ENCODE results near the gene DPM3. TPM values are rescaled to one million over a fixed set of nuclear protein-coding genes. Genes with fewer than 3 reads are reported as not detected.

Gene DPM3
- total and polyA plus RNA-seq, 9 of the 15 experiments (the other 6 are each of a cell fraction or from before 2014, with no cell fraction given) = 3.7 to 120 (median 36.4) TPM

DNA sequence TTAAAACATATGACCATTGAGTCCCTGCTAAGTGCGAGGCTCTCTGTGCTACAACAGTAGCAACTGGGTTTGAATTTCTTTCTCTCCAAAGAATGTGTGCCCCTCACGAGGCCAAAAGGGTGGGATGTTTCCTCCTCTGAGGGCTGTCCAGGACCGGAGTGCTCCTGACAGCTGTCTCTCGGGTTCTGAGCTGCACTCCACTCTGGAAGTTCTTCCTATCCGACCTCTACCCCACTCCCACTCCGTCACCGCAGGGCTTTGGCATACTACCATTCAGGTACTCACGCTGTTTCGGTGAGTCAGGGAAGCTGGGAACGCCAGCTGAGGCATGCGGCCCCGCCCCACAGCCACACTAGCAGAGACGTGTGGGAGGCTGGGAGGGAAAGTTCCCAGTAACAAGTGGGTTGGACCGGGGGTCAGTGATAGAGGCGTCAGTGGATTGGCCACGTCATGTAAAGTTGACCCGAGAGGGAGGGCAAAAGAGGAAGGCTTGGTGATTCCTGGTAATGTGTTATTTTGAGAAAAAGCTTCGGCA is 5.4 kb downstream of the DPM3 start (continued):
- TF ChIP-seq SIX5 (IDR thresholded peaks at IDR 0.05; ENCODE audit: borderline replicate concordance in 1 of 2, insufficient read depth in 1 of 2, low read depth in 1 of 2, low read length in 2 of 2) = no peak
- TF ChIP-seq PHF21A (IDR thresholded peaks at IDR 0.05; ENCODE audit: borderline replicate concordance, low read depth) = no peak
- peak; percentile 66; the same call in 1 of the 2 replicates for TF ChIP-seq NBN (IDR thresholded peaks at IDR 0.05; ENCODE audit: low read depth)
- TF ChIP-seq SPI1 (IDR thresholded peaks at IDR 0.05; ENCODE audit: borderline replicate concordance, low read depth, low read length) = peak; percentile 92
- TF ChIP-seq SLC30A9 (CRISPR knock-in tag; IDR thresholded peaks at IDR 0.05) = no peak
- no peak for TF ChIP-seq STAT5A (IDR thresholded peaks at IDR 0.05; ENCODE audit: borderline replicate concordance, low read length)
- TF ChIP-seq, protein P1, sequence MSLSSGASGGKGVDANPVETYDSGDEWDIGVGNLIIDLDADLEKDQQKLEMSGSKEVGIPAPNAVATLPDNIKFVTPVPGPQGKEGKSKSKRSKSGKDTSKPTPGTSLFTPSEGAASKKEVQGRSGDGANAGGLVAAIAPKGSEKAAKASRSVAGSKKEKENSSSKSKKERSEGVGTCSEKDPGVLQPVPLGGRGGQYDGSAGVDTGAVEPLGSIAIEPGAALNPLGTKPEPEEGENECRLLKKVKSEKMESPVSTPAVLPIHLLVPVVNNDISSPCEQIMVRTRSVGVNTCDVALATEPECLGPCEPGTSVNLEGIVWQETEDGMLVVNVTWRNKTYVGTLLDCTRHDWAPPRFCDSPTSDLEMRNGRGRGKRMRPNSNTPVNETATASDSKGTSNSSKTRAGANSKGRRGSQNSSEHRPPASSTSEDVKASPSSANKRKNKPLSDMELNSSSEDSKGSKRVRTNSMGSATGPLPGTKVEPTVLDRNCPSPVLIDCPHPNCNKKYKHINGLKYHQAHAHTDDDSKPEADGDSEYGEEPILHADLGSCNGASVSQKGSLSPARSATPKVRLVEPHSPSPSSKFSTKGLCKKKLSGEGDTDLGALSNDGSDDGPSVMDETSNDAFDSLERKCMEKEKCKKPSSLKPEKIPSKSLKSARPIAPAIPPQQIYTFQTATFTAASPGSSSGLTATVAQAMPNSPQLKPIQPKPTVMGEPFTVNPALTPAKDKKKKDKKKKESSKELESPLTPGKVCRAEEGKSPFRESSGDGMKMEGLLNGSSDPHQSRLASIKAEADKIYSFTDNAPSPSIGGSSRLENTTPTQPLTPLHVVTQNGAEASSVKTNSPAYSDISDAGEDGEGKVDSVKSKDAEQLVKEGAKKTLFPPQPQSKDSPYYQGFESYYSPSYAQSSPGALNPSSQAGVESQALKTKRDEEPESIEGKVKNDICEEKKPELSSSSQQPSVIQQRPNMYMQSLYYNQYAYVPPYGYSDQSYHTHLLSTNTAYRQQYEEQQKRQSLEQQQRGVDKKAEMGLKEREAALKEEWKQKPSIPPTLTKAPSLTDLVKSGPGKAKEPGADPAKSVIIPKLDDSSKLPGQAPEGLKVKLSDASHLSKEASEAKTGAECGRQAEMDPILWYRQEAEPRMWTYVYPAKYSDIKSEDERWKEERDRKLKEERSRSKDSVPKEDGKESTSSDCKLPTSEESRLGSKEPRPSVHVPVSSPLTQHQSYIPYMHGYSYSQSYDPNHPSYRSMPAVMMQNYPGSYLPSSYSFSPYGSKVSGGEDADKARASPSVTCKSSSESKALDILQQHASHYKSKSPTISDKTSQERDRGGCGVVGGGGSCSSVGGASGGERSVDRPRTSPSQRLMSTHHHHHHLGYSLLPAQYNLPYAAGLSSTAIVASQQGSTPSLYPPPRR (CRISPR knock-in tag; IDR thresholded peaks at IDR 0.05; ENCODE audit: borderline replicate concordance) = no peak
- no peak for TF ChIP-seq MCM5 (IDR thresholded peaks at IDR 0.05; ENCODE audit: low read depth)
- TF ChIP-seq CBFA2T3 (IDR thresholded peaks at IDR 0.05) = peak; percentile 39
- TF ChIP-seq MBD1 (CRISPR knock-in tag; IDR thresholded peaks at IDR 0.05) = no peak
- TF ChIP-seq POLR3A (IDR thresholded peaks at IDR 0.05; ENCODE audit: borderline replicate concordance, extremely low read depth, insufficient read depth, insufficient read length) = no peak
- TF ChIP-seq ZNF668 (CRISPR knock-in tag; IDR thresholded peaks at IDR 0.05) = no peak
- TF ChIP-seq EHMT2 (IDR thresholded peaks at IDR 0.05) = no peak
- TF ChIP-seq KHSRP (IDR thresholded peaks at IDR 0.05) = no peak
- no peak for TF ChIP-seq ZNF347 (CRISPR knock-in tag; IDR thresholded peaks at IDR 0.05; ENCODE audit: low read depth)
- TF ChIP-seq, protein P2, sequence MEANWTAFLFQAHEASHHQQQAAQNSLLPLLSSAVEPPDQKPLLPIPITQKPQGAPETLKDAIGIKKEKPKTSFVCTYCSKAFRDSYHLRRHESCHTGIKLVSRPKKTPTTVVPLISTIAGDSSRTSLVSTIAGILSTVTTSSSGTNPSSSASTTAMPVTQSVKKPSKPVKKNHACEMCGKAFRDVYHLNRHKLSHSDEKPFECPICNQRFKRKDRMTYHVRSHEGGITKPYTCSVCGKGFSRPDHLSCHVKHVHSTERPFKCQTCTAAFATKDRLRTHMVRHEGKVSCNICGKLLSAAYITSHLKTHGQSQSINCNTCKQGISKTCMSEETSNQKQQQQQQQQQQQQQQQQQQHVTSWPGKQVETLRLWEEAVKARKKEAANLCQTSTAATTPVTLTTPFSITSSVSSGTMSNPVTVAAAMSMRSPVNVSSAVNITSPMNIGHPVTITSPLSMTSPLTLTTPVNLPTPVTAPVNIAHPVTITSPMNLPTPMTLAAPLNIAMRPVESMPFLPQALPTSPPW (CRISPR knock-in tag; IDR thresholded peaks at IDR 0.05) = peak; percentile 74; the same call in 1 of the 2 replicates
- no peak for TF ChIP-seq ZNF324 (CRISPR knock-in tag; IDR thresholded peaks at IDR 0.05)
- TF ChIP-seq, protein P3, sequence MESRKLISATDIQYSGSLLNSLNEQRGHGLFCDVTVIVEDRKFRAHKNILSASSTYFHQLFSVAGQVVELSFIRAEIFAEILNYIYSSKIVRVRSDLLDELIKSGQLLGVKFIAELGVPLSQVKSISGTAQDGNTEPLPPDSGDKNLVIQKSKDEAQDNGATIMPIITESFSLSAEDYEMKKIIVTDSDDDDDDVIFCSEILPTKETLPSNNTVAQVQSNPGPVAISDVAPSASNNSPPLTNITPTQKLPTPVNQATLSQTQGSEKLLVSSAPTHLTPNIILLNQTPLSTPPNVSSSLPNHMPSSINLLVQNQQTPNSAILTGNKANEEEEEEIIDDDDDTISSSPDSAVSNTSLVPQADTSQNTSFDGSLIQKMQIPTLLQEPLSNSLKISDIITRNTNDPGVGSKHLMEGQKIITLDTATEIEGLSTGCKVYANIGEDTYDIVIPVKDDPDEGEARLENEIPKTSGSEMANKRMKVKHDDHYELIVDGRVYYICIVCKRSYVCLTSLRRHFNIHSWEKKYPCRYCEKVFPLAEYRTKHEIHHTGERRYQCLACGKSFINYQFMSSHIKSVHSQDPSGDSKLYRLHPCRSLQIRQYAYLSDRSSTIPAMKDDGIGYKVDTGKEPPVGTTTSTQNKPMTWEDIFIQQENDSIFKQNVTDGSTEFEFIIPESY (CRISPR knock-in tag; IDR thresholded peaks at IDR 0.05) = no peak

Measured in K562 (cell line).